ENCODE data around the gene RGS7. TPM values are rescaled to one million over a fixed set of nuclear protein-coding genes. Genes with fewer than 3 reads are reported as not detected.
"Not testable (repeated sequence)": the region's sequence is repeated elsewhere in the genome, so short reads cannot be mapped to it uniquely, and the experiment has no call there.

The RGS7 gene
- total RNA-seq, 2 donors from 2014 or later, result not detected

DNA sequence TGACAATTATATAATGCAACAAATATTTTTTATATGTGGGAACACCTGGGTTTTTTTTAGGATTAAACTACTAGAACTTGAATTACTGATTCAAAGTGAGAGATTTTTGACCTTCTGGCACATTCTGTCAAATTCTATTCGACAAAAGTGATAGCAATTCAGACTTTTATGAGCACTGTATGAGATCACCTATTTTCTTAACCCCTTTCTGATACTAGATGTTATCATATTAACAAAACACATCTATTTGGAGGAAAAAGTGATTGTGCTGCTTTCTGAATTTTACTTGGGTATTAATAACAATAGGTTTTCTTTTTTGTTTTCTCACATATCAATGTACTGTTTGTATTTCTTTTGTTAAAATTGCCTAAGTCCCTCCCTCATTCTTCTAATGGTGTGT is 570.1 kb downstream of the RGS7 start:
- TF ChIP-seq, protein P1, sequence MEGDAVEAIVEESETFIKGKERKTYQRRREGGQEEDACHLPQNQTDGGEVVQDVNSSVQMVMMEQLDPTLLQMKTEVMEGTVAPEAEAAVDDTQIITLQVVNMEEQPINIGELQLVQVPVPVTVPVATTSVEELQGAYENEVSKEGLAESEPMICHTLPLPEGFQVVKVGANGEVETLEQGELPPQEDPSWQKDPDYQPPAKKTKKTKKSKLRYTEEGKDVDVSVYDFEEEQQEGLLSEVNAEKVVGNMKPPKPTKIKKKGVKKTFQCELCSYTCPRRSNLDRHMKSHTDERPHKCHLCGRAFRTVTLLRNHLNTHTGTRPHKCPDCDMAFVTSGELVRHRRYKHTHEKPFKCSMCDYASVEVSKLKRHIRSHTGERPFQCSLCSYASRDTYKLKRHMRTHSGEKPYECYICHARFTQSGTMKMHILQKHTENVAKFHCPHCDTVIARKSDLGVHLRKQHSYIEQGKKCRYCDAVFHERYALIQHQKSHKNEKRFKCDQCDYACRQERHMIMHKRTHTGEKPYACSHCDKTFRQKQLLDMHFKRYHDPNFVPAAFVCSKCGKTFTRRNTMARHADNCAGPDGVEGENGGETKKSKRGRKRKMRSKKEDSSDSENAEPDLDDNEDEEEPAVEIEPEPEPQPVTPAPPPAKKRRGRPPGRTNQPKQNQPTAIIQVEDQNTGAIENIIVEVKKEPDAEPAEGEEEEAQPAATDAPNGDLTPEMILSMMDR (IDR thresholded peaks at IDR 0.05), result no peak
- no peak overlapping the region for H3K27ac ChIP-seq
- DNase-seq (ENCODE audit: low spot score), result no peak

GRCh38 chr1:240784776-240785175 is 572.2 kb downstream of the RGS7 start:
- Histone ChIP-seq H3K36me3 (no peaks in the 10 kb centered on the region), H3K4me3 (no peak overlapping the region), H3K27ac (no peak overlapping the region), H3K9me3 (no peaks in the 10 kb centered on the region), H3K4me1 (no peaks in the 10 kb centered on the region), H3K27me3 (no peaks in the 10 kb centered on the region)
- TF ChIP-seq, protein P1 (IDR thresholded peaks at IDR 0.05), result no peak
- no peak for DNase-seq (ENCODE audit: low spot score)

More for the DNA sequence above, 570.1 kb downstream of the RGS7 start:
- Histone ChIP-seq H3K27me3 (no peaks in the 10 kb centered on the region), H3K4me3 (no peak overlapping the region), H3K4me1 (no peaks in the 10 kb centered on the region), H3K36me3 (no peaks in the 10 kb centered on the region), H3K9me3 (no peaks in the 10 kb centered on the region)

- H3K27ac ChIP-seq; H3K4me3 ChIP-seq; DNase-seq (ENCODE audit: low spot score); H3K9me3 ChIP-seq; H3K4me1 ChIP-seq; H3K27me3 ChIP-seq; H3K36me3 ChIP-seq: not testable (repeated sequence)
These were observed 573.3 kb downstream of the RGS7 start for GRCh38 chr1:240783728-240784137.

DNA sequence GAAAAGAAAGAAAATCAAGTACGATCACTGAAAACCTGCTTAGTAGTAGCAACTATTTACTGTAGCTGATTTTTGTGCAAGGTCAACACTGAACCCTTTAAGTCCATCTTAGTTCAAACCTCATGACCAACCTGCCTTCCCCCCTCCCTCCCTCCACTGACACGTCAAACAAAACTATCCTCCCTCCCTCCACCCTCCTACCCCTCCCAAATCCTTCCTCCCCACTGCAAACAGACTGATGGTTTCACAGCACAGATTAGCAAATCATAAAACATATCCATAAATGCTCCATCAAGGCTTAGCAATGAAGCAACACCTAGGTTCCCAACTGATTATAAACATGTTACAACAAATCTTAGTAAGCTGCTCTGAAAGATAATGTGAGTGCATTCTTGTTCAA is 580.8 kb downstream of the RGS7 start:
- Histone ChIP-seq H3K4me3 (no peak overlapping the region), H3K27me3 (no peaks in the 10 kb centered on the region), H3K4me1 (no peaks in the 10 kb centered on the region), H3K27ac (no peak overlapping the region), H3K9me3 (no peaks in the 10 kb centered on the region), H3K36me3 (no peaks in the 10 kb centered on the region)
- TF ChIP-seq, protein P1 (IDR thresholded peaks at IDR 0.05), result no peak
- DNase-seq (ENCODE audit: low spot score), result no peak

DNA sequence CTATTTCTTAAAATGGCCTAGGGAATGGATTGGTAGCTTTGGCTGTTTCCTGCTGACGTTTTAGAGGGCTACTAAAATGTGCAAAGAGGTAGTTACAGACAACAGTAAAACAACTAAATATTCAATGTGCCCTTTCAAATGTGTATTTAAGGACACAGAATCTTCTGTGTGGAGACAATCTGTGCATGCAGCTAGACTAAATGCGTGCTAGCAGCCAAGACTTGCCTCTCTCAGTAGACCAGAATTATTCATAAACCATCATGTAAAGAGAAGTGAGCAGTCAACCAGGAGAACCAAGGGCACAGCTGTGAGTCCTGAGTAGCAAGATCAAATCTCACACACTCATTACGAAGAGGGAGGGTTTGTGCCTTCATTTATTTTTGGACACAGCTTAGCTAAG is 584.9 kb downstream of the RGS7 start:
- no peaks in the 10 kb centered on the region for H3K27me3 ChIP-seq
- no peak overlapping the region for H3K4me3 ChIP-seq
- H3K27ac ChIP-seq, result no peak overlapping the region
- TF ChIP-seq, protein P1 (IDR thresholded peaks at IDR 0.05), result no peak
- H3K36me3 ChIP-seq, result no peaks in the 10 kb centered on the region
- no peak for DNase-seq (ENCODE audit: low spot score)
- no peaks in the 10 kb centered on the region for H3K4me1 ChIP-seq
- no peaks in the 10 kb centered on the region for H3K9me3 ChIP-seq

DNA sequence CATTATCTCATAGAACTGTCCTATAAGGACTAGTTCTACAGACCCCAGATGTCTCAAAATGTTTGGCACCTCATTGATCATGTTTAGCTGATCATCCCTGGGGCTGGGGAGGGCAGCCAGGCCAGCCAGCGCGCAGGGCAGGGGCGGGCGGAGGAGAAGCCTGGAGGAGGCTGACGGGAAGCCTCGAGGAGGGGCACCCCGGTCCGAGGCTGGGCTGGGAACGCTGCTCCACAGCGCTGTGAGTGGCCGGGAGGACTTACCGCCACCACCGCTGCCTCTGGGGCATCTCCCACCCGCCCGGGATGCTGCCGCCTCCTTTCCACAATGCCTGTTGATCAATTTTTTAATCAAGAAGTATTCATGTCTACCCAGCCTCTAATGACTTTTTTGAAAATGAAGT is 585.6 kb downstream of the RGS7 start:
- no peaks in the 10 kb centered on the region for H3K36me3 ChIP-seq
- TF ChIP-seq, protein P1 (IDR thresholded peaks at IDR 0.05), result no peak
- no peak for DNase-seq (ENCODE audit: low spot score)

More for the DNA sequence above, 585.6 kb downstream of the RGS7 start:
- Histone ChIP-seq H3K4me3 (no peak overlapping the region), H3K4me1 (no peaks in the 10 kb centered on the region), H3K27ac (no peak overlapping the region), H3K27me3 (no peaks in the 10 kb centered on the region), H3K9me3 (no peaks in the 10 kb centered on the region)

Measured in right atrium auricular region (tissue), 2 donors.